HG02981 (cell line): ENCODE data around the gene HSDL2.
A peak's percentile ranks its signal among the peaks of the same experiment; 100 is the strongest.

Source experiments
- ATAC-seq: cut with Tn5 transposase; IDR thresholded peaks from one replicate; pipeline ENCODE4 v1.9.1; 2021; ENCODE audit warnings: mild to moderate bottlenecking, moderate library complexity; ENCODE audit not compliant: unreplicated experiment

Gene HSDL2

GRCh38 chr9:112443636-112444035 is 63.7 kb downstream of the HSDL2 start:
- ATAC-seq: no peak

- ATAC-seq: no peak
These were observed 65.3 kb downstream of the HSDL2 start for GRCh38 chr9:112445196-112445595.

GRCh38 chr9:112446080-112446479 is 66.2 kb downstream of the HSDL2 start:
- ATAC-seq: no peak

GRCh38 chr9:112446526-112446925 is 66.6 kb downstream of the HSDL2 start:
- ATAC-seq: no peak

- ATAC-seq: no peak
These were observed 67.4 kb downstream of the HSDL2 start for GRCh38 chr9:112447283-112447761.

GRCh38 chr9:112462855-112463254 is 82.9 kb downstream of the HSDL2 start:
- ATAC-seq: no peak

- no peak for ATAC-seq
These were observed 85.4 kb downstream of the HSDL2 start for GRCh38 chr9:112465352-112465751.

- no peak for ATAC-seq
These were observed 93.1 kb downstream of the HSDL2 start for GRCh38 chr9:112472996-112473395.

- no peak for ATAC-seq
These were observed 94.1 kb downstream of the HSDL2 start for GRCh38 chr9:112473986-112474385.

- ATAC-seq: no peak
These were observed 95.4 kb downstream of the HSDL2 start for GRCh38 chr9:112475318-112475717.

GRCh38 chr9:112477330-112477729 is 97.4 kb downstream of the HSDL2 start:
- no peak for ATAC-seq

GRCh38 chr9:112479221-112479620 is 99.3 kb downstream of the HSDL2 start:
- ATAC-seq: no peak

GRCh38 chr9:112484607-112485006 is 104.7 kb downstream of the HSDL2 start:
- ATAC-seq: no peak

GRCh38 chr9:112485574-112485973 is 105.7 kb downstream of the HSDL2 start:
- ATAC-seq: no peak

GRCh38 chr9:112486221-112487007 is 106.5 kb downstream of the HSDL2 start, which contains the start of gene KIAA1958:
TSS of gene KIAA1958 (plus strand) at chr9:112486827. CDS start at chr9:112574081, 87,254 bp downstream.
- peak; percentile 89 for ATAC-seq

- ATAC-seq: peak; percentile 44
These were observed 107.3 kb downstream of the HSDL2 start for GRCh38 chr9:112487008-112487798.

GRCh38 chr9:112487799-112488340 is 108.0 kb downstream of the HSDL2 start:
- no peak for ATAC-seq

GRCh38 chr9:112489039-112489546 is 109.2 kb downstream of the HSDL2 start:
- ATAC-seq: no peak

- no peak for ATAC-seq
These were observed 110.2 kb downstream of the HSDL2 start for GRCh38 chr9:112489876-112490666.

- ATAC-seq: no peak
These were observed 113.7 kb downstream of the HSDL2 start for GRCh38 chr9:112493393-112494137.
